HEK293 (cell line): Measurements from ENCODE around the gene GYG1.

Experiments used
- CTCF ChIA-PET: fragments of 350-600 bp; formaldehyde crosslinking; extraction: SDS; loops from one replicate; lab custom pipeline; 2021; ENCODE audit warnings: antibody characterized with exemption; lab: Yijun Ruan, JAX
- POLR2A ChIA-PET: fragments of 300-600 bp; formaldehyde crosslinking; extraction: SDS; loops from one replicate; lab custom pipeline; 2020; ENCODE audit warnings: antibody characterized with exemption, inconsistent platforms; lab: Yijun Ruan, JAX
- H3K27ac ChIP-seq: fragments of 200-500 bp; sonication (Bioruptor generic); 2 replicates; pipeline ENCODE4 v1.5.1; 2014; ENCODE audit warnings: low read depth, low read length, control low read depth, inconsistent platforms; ENCODE audit errors: extremely low read depth
- H3K36me3 ChIP-seq, 2 experiments: fragments of 200-500 bp in 1 of 2; sonication (Bioruptor generic) in 1 of 2; 1 replicate in 1 of 2; 2 replicates in 1 of 2; pipeline ENCODE4 v1.5.1; 2014 to 2017; ENCODE audit warnings: inconsistent platforms in 2 of 2, low read length in 2 of 2; ENCODE audit not compliant: control insufficient read depth in 2 of 2, insufficient read depth in 1 of 2
- H3K4me1 ChIP-seq: fragments of 200-500 bp; sonication (Bioruptor generic); 2 replicates; pipeline ENCODE4 v1.5.1; 2014; ENCODE audit warnings: mild to moderate bottlenecking, low read length, inconsistent platforms; ENCODE audit not compliant: control insufficient read depth, insufficient read depth
- H3K4me3 ChIP-seq: 2 replicates; pipeline ENCODE4 v1.5.1; 2011; ENCODE audit warnings: low read depth, mild to moderate bottlenecking, control low read depth, low read length, moderate library complexity
- H3K9me3 ChIP-seq: fragments of 200-500 bp; sonication (Bioruptor generic); 2 replicates; pipeline ENCODE4 v1.5.1; 2014; ENCODE audit warnings: low read depth, low read length, inconsistent platforms; ENCODE audit not compliant: control insufficient read depth, insufficient read depth
- HOXD13 ChIP-seq: sonication (generic); formaldehyde crosslinking; IDR thresholded peaks from 2 replicates; pipeline ENCODE4 v1.8.0; 2022; ENCODE audit warnings: missing genetic modification reagents, borderline replicate concordance
- KLF16 ChIP-seq: fragments of 450-650 bp; formaldehyde crosslinking; IDR thresholded peaks from 2 replicates; pipeline ENCODE4 v1.5.1; 2017; ENCODE audit warnings: missing biosample characterization, missing genetic modification characterization
- REPIN1 ChIP-seq: fragments of 450-650 bp; formaldehyde crosslinking; IDR thresholded peaks from 2 replicates; pipeline ENCODE4 v1.5.1; 2017; ENCODE audit warnings: missing biosample characterization, missing genetic modification characterization, low read depth
- WT1 ChIP-seq: fragments of 450-650 bp; formaldehyde crosslinking; IDR thresholded peaks from 2 replicates; pipeline ENCODE4 v1.5.1; 2016; ENCODE audit warnings: missing biosample characterization, missing genetic modification characterization
- ZNF10 ChIP-seq: fragments of 450-650 bp; formaldehyde crosslinking; IDR thresholded peaks from 2 replicates; pipeline ENCODE4 v1.5.1; 2017; ENCODE audit warnings: missing biosample characterization, missing genetic modification characterization
- ZNF202 ChIP-seq: fragments of 450-650 bp; formaldehyde crosslinking; IDR thresholded peaks from 2 replicates; pipeline ENCODE4 v1.5.1; 2016; ENCODE audit warnings: missing biosample characterization, missing genetic modification characterization, borderline replicate concordance
- ZNF266 ChIP-seq: fragments of 450-650 bp; formaldehyde crosslinking; IDR thresholded peaks from 2 replicates; pipeline ENCODE4 v1.5.1; 2016; ENCODE audit warnings: missing biosample characterization, missing genetic modification characterization, low read depth
- ZNF292 ChIP-seq: fragments of 450-650 bp; formaldehyde crosslinking; IDR thresholded peaks from 2 replicates; pipeline ENCODE4 v1.5.1; 2016; ENCODE audit warnings: low read depth, missing biosample characterization, missing genetic modification characterization, borderline replicate concordance
- ZNF350 ChIP-seq: fragments of 450-650 bp; formaldehyde crosslinking; IDR thresholded peaks from 2 replicates; pipeline ENCODE4 v1.5.0; 2017; ENCODE audit warnings: missing biosample characterization, mild to moderate bottlenecking, missing genetic modification characterization
- ZNF394 ChIP-seq: fragments of 450-650 bp; formaldehyde crosslinking; IDR thresholded peaks from 2 replicates; pipeline ENCODE4 v1.5.1; 2016; ENCODE audit warnings: missing biosample characterization, missing genetic modification characterization, mild to moderate bottlenecking, moderate library complexity, borderline replicate concordance
- ZNF514 ChIP-seq: fragments of 450-650 bp; formaldehyde crosslinking; IDR thresholded peaks from 2 replicates; pipeline ENCODE4 v1.5.1; 2016; ENCODE audit warnings: missing biosample characterization, missing genetic modification characterization
- ZNF521 ChIP-seq: fragments of 450-650 bp; formaldehyde crosslinking; IDR thresholded peaks from 2 replicates; pipeline ENCODE4 v1.5.1; 2017; ENCODE audit warnings: missing biosample characterization, mild to moderate bottlenecking, missing genetic modification characterization
- ZNF561 ChIP-seq: fragments of 450-650 bp; IDR thresholded peaks from 2 replicates; pipeline ENCODE4 v1.5.1; 2018; ENCODE audit warnings: missing biosample characterization, missing genetic modification characterization, borderline replicate concordance
- ZNF571 ChIP-seq: fragments of 450-650 bp; formaldehyde crosslinking; IDR thresholded peaks from 2 replicates; pipeline ENCODE4 v1.5.0; 2017; ENCODE audit warnings: missing biosample characterization, missing genetic modification characterization
- ZNF610 ChIP-seq: fragments of 450-650 bp; formaldehyde crosslinking; IDR thresholded peaks from 2 replicates; pipeline ENCODE4 v1.5.1; 2016; ENCODE audit warnings: missing biosample characterization, missing genetic modification characterization, borderline replicate concordance
- ZNF654 ChIP-seq: fragments of 450-650 bp; formaldehyde crosslinking; IDR thresholded peaks from 2 replicates; pipeline ENCODE4 v1.5.1; 2016; ENCODE audit warnings: low read depth, missing biosample characterization, missing genetic modification characterization
- ZNF660 ChIP-seq: fragments of 450-650 bp; IDR thresholded peaks from 2 replicates; pipeline ENCODE4 v1.5.1; 2018; ENCODE audit warnings: missing biosample characterization, mild to moderate bottlenecking, missing genetic modification characterization
- ZNF830 ChIP-seq: fragments of 450-650 bp; IDR thresholded peaks from 2 replicates; pipeline ENCODE4 v1.5.0; 2018; ENCODE audit warnings: missing biosample characterization, missing genetic modification characterization, low read depth, mild to moderate bottlenecking, moderate library complexity
- TF ChIP-seq, protein P1 (sequence below): fragments of 450-650 bp; formaldehyde crosslinking; IDR thresholded peaks from 2 replicates; pipeline ENCODE4 v1.5.1; 2016; ENCODE audit warnings: missing biosample characterization, missing genetic modification characterization
- TF ChIP-seq, protein P2 (sequence below): fragments of 450-650 bp; formaldehyde crosslinking; IDR thresholded peaks from 2 replicates; pipeline ENCODE4 v1.5.1; 2016; ENCODE audit warnings: missing biosample characterization, missing genetic modification characterization
- TF ChIP-seq, protein P3 (sequence below): fragments of 450-650 bp; formaldehyde crosslinking; IDR thresholded peaks from 2 replicates; pipeline ENCODE4 v1.5.1; 2016; ENCODE audit warnings: missing biosample characterization, missing genetic modification characterization
- TF ChIP-seq, protein P4 (sequence below): fragments of 450-650 bp; formaldehyde crosslinking; IDR thresholded peaks from 2 replicates; pipeline ENCODE4 v1.5.1; 2016; ENCODE audit warnings: missing biosample characterization, missing genetic modification characterization, low read depth
- TF ChIP-seq, protein P5 (sequence below): fragments of 450-650 bp; IDR thresholded peaks from 2 replicates; pipeline ENCODE4 v1.5.1; 2018; ENCODE audit warnings: missing biosample characterization, missing genetic modification characterization

The GYG1 gene

DNA sequence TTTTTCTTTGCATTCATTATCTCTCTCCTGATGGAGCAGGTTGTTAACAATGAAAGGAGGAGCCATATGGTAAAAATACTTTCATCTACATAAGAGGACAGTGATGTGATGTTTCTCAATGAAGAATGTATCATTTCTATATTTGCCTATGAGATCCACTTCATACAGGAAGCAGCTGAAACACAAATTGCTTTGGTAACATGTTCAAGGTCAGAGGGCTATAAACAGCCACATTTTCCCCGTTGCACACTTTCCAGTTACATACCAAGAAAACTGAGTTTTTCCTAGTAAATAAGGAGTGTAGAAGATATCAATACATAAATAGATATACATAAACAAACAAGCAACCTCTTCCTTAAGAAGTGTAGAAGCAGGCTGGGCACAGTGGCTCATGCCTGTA, 32.6 kb upstream of the GYG1 start:
- CTCF ChIA-PET: interaction anchor here (0.8 to 1.9 kb wide), 2 partner anchors 162 to 315 kb away, joined by 3 to 6 read pairs; no protein-coding TSS in a partner anchor

DNA sequence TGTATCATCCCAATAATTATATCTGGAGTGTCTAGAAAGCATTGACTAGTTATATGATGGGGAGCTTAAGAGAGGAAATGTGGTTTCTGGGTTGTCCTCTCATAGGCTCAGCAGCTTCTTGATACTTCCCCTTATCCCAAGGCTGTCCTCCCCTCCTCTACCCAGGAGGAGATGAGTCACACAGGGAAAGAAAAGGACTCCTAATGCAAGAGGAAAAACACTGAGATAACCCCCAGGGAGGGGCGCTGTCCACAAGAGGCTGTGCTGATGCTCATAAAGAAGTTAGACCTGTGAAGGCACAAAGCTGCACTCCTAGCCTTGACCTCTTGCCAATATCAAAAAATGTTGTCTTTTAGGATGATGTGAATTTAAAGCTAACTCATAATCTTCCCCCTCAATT, 28.8 kb upstream of the GYG1 start:
- CTCF ChIA-PET: interaction anchor here (0.6 to 2.0 kb wide), 11 partner anchors 12 to 932 kb away, joined by 3 to 6 read pairs (median 4); no protein-coding TSS in a partner anchor
- no peaks in the 10 kb centered on the region for H3K36me3 ChIP-seq
- TF ChIP-seq ZNF292 (tag by site-specific recombination) (no peak), ZNF350 (tag by site-specific recombination) (no peak), ZNF830 (tag by site-specific recombination) (no peak), ZNF514 (tag by site-specific recombination) (no peak), ZNF571 (no peak), ZNF561 (tag by site-specific recombination) (no peak), ZNF610 (tag by site-specific recombination) (no peak), ZNF654 (tag by site-specific recombination) (peak; percentile 44)
- TF ChIP-seq, protein P1, sequence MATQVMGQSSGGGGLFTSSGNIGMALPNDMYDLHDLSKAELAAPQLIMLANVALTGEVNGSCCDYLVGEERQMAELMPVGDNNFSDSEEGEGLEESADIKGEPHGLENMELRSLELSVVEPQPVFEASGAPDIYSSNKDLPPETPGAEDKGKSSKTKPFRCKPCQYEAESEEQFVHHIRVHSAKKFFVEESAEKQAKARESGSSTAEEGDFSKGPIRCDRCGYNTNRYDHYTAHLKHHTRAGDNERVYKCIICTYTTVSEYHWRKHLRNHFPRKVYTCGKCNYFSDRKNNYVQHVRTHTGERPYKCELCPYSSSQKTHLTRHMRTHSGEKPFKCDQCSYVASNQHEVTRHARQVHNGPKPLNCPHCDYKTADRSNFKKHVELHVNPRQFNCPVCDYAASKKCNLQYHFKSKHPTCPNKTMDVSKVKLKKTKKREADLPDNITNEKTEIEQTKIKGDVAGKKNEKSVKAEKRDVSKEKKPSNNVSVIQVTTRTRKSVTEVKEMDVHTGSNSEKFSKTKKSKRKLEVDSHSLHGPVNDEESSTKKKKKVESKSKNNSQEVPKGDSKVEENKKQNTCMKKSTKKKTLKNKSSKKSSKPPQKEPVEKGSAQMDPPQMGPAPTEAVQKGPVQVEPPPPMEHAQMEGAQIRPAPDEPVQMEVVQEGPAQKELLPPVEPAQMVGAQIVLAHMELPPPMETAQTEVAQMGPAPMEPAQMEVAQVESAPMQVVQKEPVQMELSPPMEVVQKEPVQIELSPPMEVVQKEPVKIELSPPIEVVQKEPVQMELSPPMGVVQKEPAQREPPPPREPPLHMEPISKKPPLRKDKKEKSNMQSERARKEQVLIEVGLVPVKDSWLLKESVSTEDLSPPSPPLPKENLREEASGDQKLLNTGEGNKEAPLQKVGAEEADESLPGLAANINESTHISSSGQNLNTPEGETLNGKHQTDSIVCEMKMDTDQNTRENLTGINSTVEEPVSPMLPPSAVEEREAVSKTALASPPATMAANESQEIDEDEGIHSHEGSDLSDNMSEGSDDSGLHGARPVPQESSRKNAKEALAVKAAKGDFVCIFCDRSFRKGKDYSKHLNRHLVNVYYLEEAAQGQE: peak; percentile 92
- no peak overlapping the region for H3K27ac ChIP-seq
- no peak overlapping the region for H3K4me3 ChIP-seq
- H3K9me3 ChIP-seq: no peaks in the 10 kb centered on the region
- POLR2A ChIA-PET: no interaction called here
- no peaks in the 10 kb centered on the region for H3K4me1 ChIP-seq

More for the DNA sequence above, 32.6 kb upstream of the GYG1 start:
- no peaks in the 10 kb centered on the region for H3K4me1 ChIP-seq
- H3K36me3 ChIP-seq: no peaks in the 10 kb centered on the region
- no peaks in the 10 kb centered on the region for H3K9me3 ChIP-seq
- H3K27ac ChIP-seq: no peak overlapping the region
- POLR2A ChIA-PET: no interaction called here
- no peak overlapping the region for H3K4me3 ChIP-seq
- TF ChIP-seq, protein P2, sequence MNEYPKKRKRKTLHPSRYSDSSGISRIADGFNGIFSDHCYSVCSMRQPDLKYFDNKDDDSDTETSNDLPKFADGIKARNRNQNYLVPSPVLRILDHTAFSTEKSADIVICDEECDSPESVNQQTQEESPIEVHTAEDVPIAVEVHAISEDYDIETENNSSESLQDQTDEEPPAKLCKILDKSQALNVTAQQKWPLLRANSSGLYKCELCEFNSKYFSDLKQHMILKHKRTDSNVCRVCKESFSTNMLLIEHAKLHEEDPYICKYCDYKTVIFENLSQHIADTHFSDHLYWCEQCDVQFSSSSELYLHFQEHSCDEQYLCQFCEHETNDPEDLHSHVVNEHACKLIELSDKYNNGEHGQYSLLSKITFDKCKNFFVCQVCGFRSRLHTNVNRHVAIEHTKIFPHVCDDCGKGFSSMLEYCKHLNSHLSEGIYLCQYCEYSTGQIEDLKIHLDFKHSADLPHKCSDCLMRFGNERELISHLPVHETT (tag by site-specific recombination): no peak
- TF ChIP-seq, protein P3, sequence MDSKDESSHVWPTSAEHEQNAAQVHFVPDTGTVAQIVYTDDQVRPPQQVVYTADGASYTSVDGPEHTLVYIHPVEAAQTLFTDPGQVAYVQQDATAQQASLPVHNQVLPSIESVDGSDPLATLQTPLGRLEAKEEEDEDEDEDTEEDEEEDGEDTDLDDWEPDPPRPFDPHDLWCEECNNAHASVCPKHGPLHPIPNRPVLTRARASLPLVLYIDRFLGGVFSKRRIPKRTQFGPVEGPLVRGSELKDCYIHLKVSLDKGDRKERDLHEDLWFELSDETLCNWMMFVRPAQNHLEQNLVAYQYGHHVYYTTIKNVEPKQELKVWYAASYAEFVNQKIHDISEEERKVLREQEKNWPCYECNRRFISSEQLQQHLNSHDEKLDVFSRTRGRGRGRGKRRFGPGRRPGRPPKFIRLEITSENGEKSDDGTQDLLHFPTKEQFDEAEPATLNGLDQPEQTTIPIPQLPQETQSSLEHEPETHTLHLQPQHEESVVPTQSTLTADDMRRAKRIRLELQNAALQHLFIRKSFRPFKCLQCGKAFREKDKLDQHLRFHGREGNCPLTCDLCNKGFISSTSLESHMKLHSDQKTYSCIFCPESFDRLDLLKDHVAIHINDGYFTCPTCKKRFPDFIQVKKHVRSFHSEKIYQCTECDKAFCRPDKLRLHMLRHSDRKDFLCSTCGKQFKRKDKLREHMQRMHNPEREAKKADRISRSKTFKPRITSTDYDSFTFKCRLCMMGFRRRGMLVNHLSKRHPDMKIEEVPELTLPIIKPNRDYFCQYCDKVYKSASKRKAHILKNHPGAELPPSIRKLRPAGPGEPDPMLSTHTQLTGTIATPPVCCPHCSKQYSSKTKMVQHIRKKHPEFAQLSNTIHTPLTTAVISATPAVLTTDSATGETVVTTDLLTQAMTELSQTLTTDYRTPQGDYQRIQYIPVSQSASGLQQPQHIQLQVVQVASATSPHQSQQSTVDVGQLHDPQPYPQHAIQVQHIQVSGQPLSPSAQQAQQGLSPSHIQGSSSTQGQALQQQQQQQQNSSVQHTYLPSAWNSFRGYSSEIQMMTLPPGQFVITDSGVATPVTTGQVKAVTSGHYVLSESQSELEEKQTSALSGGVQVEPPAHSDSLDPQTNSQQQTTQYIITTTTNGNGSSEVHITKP: no peak
- TF ChIP-seq ZNF394 (tag by site-specific recombination) (no peak), ZNF830 (tag by site-specific recombination) (no peak), ZNF10 (tag by site-specific recombination) (no peak), REPIN1 (tag by site-specific recombination) (no peak), ZNF266 (tag by site-specific recombination) (no peak), ZNF202 (no peak), HOXD13 (CRISPR knock-in tag) (no peak), WT1 (tag by site-specific recombination) (no peak), ZNF521 (tag by site-specific recombination) (no peak), KLF16 (tag by site-specific recombination) (no peak), ZNF660 (tag by site-specific recombination) (no peak)
- TF ChIP-seq, protein P4, sequence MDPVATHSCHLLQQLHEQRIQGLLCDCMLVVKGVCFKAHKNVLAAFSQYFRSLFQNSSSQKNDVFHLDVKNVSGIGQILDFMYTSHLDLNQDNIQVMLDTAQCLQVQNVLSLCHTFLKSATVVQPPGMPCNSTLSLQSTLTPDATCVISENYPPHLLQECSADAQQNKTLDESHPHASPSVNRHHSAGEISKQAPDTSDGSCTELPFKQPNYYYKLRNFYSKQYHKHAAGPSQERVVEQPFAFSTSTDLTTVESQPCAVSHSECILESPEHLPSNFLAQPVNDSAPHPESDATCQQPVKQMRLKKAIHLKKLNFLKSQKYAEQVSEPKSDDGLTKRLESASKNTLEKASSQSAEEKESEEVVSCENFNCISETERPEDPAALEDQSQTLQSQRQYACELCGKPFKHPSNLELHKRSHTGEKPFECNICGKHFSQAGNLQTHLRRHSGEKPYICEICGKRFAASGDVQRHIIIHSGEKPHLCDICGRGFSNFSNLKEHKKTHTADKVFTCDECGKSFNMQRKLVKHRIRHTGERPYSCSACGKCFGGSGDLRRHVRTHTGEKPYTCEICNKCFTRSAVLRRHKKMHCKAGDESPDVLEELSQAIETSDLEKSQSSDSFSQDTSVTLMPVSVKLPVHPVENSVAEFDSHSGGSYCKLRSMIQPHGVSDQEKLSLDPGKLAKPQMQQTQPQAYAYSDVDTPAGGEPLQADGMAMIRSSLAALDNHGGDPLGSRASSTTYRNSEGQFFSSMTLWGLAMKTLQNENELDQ (tag by site-specific recombination): no peak
- TF ChIP-seq, protein P5, sequence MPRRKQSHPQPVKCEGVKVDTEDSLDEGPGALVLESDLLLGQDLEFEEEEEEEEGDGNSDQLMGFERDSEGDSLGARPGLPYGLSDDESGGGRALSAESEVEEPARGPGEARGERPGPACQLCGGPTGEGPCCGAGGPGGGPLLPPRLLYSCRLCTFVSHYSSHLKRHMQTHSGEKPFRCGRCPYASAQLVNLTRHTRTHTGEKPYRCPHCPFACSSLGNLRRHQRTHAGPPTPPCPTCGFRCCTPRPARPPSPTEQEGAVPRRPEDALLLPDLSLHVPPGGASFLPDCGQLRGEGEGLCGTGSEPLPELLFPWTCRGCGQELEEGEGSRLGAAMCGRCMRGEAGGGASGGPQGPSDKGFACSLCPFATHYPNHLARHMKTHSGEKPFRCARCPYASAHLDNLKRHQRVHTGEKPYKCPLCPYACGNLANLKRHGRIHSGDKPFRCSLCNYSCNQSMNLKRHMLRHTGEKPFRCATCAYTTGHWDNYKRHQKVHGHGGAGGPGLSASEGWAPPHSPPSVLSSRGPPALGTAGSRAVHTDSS (tag by site-specific recombination): no peak
- TF ChIP-seq, all 188 proteins: peak for 0
